HEK293 (cell line): ENCODE measurements around the gene OPN4.

ENCODE experiments used
- OVOL3 ChIP-seq: fragments of 450-650 bp; formaldehyde crosslinking; IDR thresholded peaks from 2 replicates; pipeline ENCODE4 v1.5.1; 2016; ENCODE audit warnings: missing biosample characterization, missing genetic modification characterization
- PRDM1 ChIP-seq: fragments of 450-650 bp; formaldehyde crosslinking; IDR thresholded peaks from 2 replicates; pipeline ENCODE4; 2016; ENCODE audit warnings: missing biosample characterization, missing genetic modification characterization
- YY1 ChIP-seq: fragments of 450-650 bp; formaldehyde crosslinking; IDR thresholded peaks from 2 replicates; pipeline ENCODE4 v1.5.1; 2018; ENCODE audit warnings: missing biosample characterization, missing genetic modification characterization
- YY2 ChIP-seq: fragments of 450-650 bp; formaldehyde crosslinking; IDR thresholded peaks from 2 replicates; pipeline ENCODE4 v1.5.1; 2016; ENCODE audit warnings: missing biosample characterization, missing genetic modification characterization
- ZNF121 ChIP-seq: fragments of 450-650 bp; formaldehyde crosslinking; IDR thresholded peaks from 2 replicates; pipeline ENCODE4 v1.5.1; 2016; ENCODE audit warnings: missing biosample characterization, missing genetic modification characterization
- ZNF133 ChIP-seq: fragments of 450-650 bp; formaldehyde crosslinking; IDR thresholded peaks from 2 replicates; pipeline ENCODE4 v1.5.1; 2016; ENCODE audit warnings: missing biosample characterization, missing genetic modification characterization
- ZNF324 ChIP-seq: fragments of 450-650 bp; formaldehyde crosslinking; IDR thresholded peaks from 2 replicates; pipeline ENCODE4 v1.5.1; 2016; ENCODE audit warnings: missing biosample characterization, missing genetic modification characterization
- ZNF426 ChIP-seq: fragments of 450-650 bp; formaldehyde crosslinking; IDR thresholded peaks from 2 replicates; pipeline ENCODE4 v1.5.1; 2017; ENCODE audit warnings: missing biosample characterization, missing genetic modification characterization, mild to moderate bottlenecking, inconsistent platforms, moderate library complexity
- ZNF510 ChIP-seq: fragments of 450-650 bp; formaldehyde crosslinking; IDR thresholded peaks from 2 replicates; pipeline ENCODE4 v1.5.1; 2018; ENCODE audit warnings: mild to moderate bottlenecking, missing genetic modification characterization, missing biosample characterization; ENCODE audit not compliant: insufficient replicate concordance
- ZNF776 ChIP-seq: fragments of 450-650 bp; formaldehyde crosslinking; IDR thresholded peaks from 2 replicates; pipeline ENCODE4 v1.5.0; 2017; ENCODE audit warnings: missing biosample characterization, missing genetic modification characterization, borderline replicate concordance
- ZNF843 ChIP-seq: fragments of 450-650 bp; formaldehyde crosslinking; IDR thresholded peaks from 2 replicates; pipeline ENCODE4 v1.5.1; 2016; ENCODE audit warnings: missing biosample characterization, missing genetic modification characterization
- TF ChIP-seq, protein P1 (sequence below): fragments of 450-650 bp; formaldehyde crosslinking; IDR thresholded peaks from 2 replicates; pipeline ENCODE4 v1.5.1; 2016; ENCODE audit warnings: missing biosample characterization, missing genetic modification characterization
- TF ChIP-seq, protein P2 (sequence below): IDR thresholded peaks from 2 replicates; pipeline ENCODE4 v1.6.1; 2011; ENCODE audit warnings: mild to moderate bottlenecking, low read depth, low read length, borderline replicate concordance

DNA sequence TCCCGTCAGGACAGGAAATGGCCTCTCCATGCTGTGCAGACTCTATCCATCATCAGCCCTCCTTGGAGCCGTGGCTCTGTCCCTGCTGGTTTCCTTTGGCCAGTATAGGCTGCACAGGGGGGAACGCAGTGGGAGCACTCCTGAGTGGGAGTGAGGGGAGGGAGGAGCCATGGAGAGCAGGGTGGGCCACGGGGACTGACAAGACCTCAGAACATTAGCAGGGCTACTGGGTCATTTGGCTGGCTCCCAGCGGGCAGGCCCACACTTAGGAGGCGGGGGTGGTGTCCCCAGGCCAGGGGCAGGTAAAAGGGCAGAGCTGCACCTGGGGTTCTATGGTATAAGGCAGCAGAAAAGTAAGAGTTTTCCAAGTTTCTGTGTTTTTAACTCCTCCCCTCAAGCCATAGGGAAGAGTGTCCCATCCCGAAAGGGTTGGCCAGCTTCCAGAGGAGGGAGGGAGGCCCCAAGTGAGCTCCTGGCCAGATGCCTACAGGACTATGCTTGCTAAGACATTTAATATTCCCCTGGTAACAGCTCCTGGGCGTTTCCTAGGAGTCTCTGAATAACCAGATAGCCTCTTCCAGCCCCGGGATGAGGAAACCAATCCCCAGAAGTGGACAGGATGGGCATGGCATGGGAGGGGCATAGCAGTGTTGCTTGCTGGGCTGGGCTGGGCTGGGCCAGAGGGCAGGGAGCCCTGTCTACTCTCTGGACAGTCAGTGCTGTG is 5.5 kb upstream of the OPN4 start:
- no peak for TF ChIP-seq ZNF510 (tag by site-specific recombination)
- TF ChIP-seq YY1 (tag by site-specific recombination) = no peak
- TF ChIP-seq ZNF426 (tag by site-specific recombination) = no peak
- TF ChIP-seq, protein P1, sequence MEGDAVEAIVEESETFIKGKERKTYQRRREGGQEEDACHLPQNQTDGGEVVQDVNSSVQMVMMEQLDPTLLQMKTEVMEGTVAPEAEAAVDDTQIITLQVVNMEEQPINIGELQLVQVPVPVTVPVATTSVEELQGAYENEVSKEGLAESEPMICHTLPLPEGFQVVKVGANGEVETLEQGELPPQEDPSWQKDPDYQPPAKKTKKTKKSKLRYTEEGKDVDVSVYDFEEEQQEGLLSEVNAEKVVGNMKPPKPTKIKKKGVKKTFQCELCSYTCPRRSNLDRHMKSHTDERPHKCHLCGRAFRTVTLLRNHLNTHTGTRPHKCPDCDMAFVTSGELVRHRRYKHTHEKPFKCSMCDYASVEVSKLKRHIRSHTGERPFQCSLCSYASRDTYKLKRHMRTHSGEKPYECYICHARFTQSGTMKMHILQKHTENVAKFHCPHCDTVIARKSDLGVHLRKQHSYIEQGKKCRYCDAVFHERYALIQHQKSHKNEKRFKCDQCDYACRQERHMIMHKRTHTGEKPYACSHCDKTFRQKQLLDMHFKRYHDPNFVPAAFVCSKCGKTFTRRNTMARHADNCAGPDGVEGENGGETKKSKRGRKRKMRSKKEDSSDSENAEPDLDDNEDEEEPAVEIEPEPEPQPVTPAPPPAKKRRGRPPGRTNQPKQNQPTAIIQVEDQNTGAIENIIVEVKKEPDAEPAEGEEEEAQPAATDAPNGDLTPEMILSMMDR (tag by site-specific recombination) = no peak
- TF ChIP-seq ZNF133 (tag by site-specific recombination) = no peak
- no peak for TF ChIP-seq ZNF121 (tag by site-specific recombination)
- TF ChIP-seq ZNF843 (tag by site-specific recombination) = no peak
- TF ChIP-seq OVOL3 (tag by site-specific recombination) = no peak
- no peak for TF ChIP-seq ZNF324
- no peak for TF ChIP-seq YY2 (tag by site-specific recombination)
- no peak for TF ChIP-seq ZNF776
- no peak for TF ChIP-seq PRDM1
- TF ChIP-seq, protein P2, sequence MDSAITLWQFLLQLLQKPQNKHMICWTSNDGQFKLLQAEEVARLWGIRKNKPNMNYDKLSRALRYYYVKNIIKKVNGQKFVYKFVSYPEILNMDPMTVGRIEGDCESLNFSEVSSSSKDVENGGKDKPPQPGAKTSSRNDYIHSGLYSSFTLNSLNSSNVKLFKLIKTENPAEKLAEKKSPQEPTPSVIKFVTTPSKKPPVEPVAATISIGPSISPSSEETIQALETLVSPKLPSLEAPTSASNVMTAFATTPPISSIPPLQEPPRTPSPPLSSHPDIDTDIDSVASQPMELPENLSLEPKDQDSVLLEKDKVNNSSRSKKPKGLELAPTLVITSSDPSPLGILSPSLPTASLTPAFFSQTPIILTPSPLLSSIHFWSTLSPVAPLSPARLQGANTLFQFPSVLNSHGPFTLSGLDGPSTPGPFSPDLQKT = no peak
